AML-193 (cell line): ENCODE measurements around the gene NAP1L4.

Source experiments
- DNase-seq, 2 experiments: peaks; one replicate each; lab custom pipeline; 2025; lab: John Stamatoyannopoulos, UW

NAP1L4 gene

GRCh38 chr11:2992997-2993325 is 832 bp upstream of the NAP1L4 start:
- DNase-seq: no peak

GRCh38 chr11:2991452-2992233 is 486 bp downstream of the NAP1L4 start:
- peak; percentile 38 to 44 for DNase-seq

GRCh38 chr11:2990617-2991451 is 1.3 kb downstream of the NAP1L4 start:
- no peak for DNase-seq

- no peak for DNase-seq
These were observed 2.6 kb downstream of the NAP1L4 start for GRCh38 chr11:2989551-2989950.

GRCh38 chr11:2989006-2989405 is 3.1 kb downstream of the NAP1L4 start:
- DNase-seq: no peak

GRCh38 chr11:2987881-2988861 is 4.0 kb downstream of the NAP1L4 start:
- DNase-seq: no peak

- DNase-seq: no peak
These were observed 8.2 kb downstream of the NAP1L4 start for GRCh38 chr11:2983908-2984307.

GRCh38 chr11:2982214-2982613 is 9.9 kb downstream of the NAP1L4 start:
- DNase-seq: no peak

- DNase-seq: no peak
These were observed 11.0 kb downstream of the NAP1L4 start for GRCh38 chr11:2981130-2981529.

GRCh38 chr11:2980168-2980840 is 11.8 kb downstream of the NAP1L4 start:
- DNase-seq: no peak

- DNase-seq: no peak
These were observed 15.0 kb downstream of the NAP1L4 start for GRCh38 chr11:2977113-2977512.

- DNase-seq: no peak
These were observed 15.7 kb downstream of the NAP1L4 start for GRCh38 chr11:2976294-2977063.

- DNase-seq: peak; percentile 24 to 41
These were observed 16.5 kb downstream of the NAP1L4 start for GRCh38 chr11:2975594-2975993.

- DNase-seq: no peak
These were observed 17.9 kb downstream of the NAP1L4 start for GRCh38 chr11:2974272-2974671.

GRCh38 chr11:2968341-2968900 is 23.7 kb downstream of the NAP1L4 start:
- DNase-seq: no peak

GRCh38 chr11:2964782-2965181 is 27.3 kb downstream of the NAP1L4 start:
- no peak for DNase-seq

- DNase-seq: no peak
These were observed 28.4 kb downstream of the NAP1L4 start for GRCh38 chr11:2963761-2964160.

- DNase-seq: no peak
These were observed 28.9 kb downstream of the NAP1L4 start for GRCh38 chr11:2963112-2963754.

GRCh38 chr11:2961080-2961479 is 31.0 kb downstream of the NAP1L4 start:
- DNase-seq: no peak

GRCh38 chr11:2960139-2960538 is 32.0 kb downstream of the NAP1L4 start:
- no peak for DNase-seq
